ENCODE data around the gene CAVIN1.
"Not testable (repeated sequence)": the region's sequence is repeated elsewhere in the genome, so short reads cannot be mapped to it uniquely, and the experiment has no call there.

The CAVIN1 gene

GRCh38 chr17:42405076-42405475 lies 18.0 kb downstream of the CAVIN1 start:
- no peak for DNase-seq (ENCODE audit: low spot score)

- no peak for DNase-seq (ENCODE audit: low spot score)
Measured at GRCh38 chr17:42404326-42405055, 18.6 kb downstream of the CAVIN1 start.

GRCh38 chr17:42403150-42403549 lies 19.9 kb downstream of the CAVIN1 start:
- DNase-seq (ENCODE audit: low spot score): no peak

GRCh38 chr17:42402117-42402516 lies 20.9 kb downstream of the CAVIN1 start:
- DNase-seq (ENCODE audit: low spot score): no peak

- DNase-seq (ENCODE audit: low spot score): not testable (repeated sequence)
Measured at GRCh38 chr17:42400844-42401375, 22.1 kb downstream of the CAVIN1 start.

GRCh38 chr17:42399948-42400843 lies 22.9 kb downstream of the CAVIN1 start:
- no peak for DNase-seq (ENCODE audit: low spot score)

GRCh38 chr17:42399121-42399520 lies 23.9 kb downstream of the CAVIN1 start:
- no peak for DNase-seq (ENCODE audit: low spot score)

- DNase-seq (ENCODE audit: low spot score): not testable (repeated sequence)
Measured at GRCh38 chr17:42395601-42396000, 27.5 kb downstream of the CAVIN1 start.

- no peak for DNase-seq (ENCODE audit: low spot score)
Measured at GRCh38 chr17:42394838-42395237, 28.2 kb downstream of the CAVIN1 start.

GRCh38 chr17:42392692-42393415 lies 30.2 kb downstream of the CAVIN1 start:
- no peak for DNase-seq (ENCODE audit: low spot score)

- DNase-seq (ENCODE audit: low spot score): not testable (repeated sequence)
Measured at GRCh38 chr17:42391439-42391838, 31.6 kb downstream of the CAVIN1 start.

GRCh38 chr17:42389899-42390298 lies 33.2 kb downstream of the CAVIN1 start:
- DNase-seq (ENCODE audit: low spot score): no peak

- no peak for DNase-seq (ENCODE audit: low spot score)
Measured at GRCh38 chr17:42389135-42389417, 34.0 kb downstream of the CAVIN1 start.

GRCh38 chr17:42388381-42389134 lies 34.5 kb downstream of the CAVIN1 start, which contains the start of gene STAT3:
Gene STAT3, minus strand, starts transcription at chr17:42388442. Its CDS starts 39,926 bp downstream, at chr17:42348516.
- DNase-seq (ENCODE audit: low spot score): peak; percentile 98

- DNase-seq (ENCODE audit: low spot score): peak; percentile 40
Measured at GRCh38 chr17:42387661-42388380, 35.2 kb downstream of the CAVIN1 start.

GRCh38 chr17:42386777-42387657 lies 36.0 kb downstream of the CAVIN1 start:
- DNase-seq (ENCODE audit: low spot score): peak; percentile 46

GRCh38 chr17:42381898-42382297 lies 41.2 kb downstream of the CAVIN1 start:
- DNase-seq (ENCODE audit: low spot score): no peak

- no peak for DNase-seq (ENCODE audit: low spot score)
Measured at GRCh38 chr17:42380935-42381334, 42.1 kb downstream of the CAVIN1 start.

GRCh38 chr17:42378959-42379594 lies 44.0 kb downstream of the CAVIN1 start:
- DNase-seq (ENCODE audit: low spot score): peak; percentile 47
